Epithelial cell of alveolus of lung (primary cell): ENCODE measurements around the gene ZP4. TPM values are rescaled to one million over a fixed set of nuclear protein-coding genes. Genes with fewer than 3 reads are reported as not detected.

Experiments used
- total RNA-seq: library from RNA; depleted of rRNA; stranded (reverse); fragments of >200 nt; gene quantifications from 2 replicates; pipeline ENCODE4 v1.2.1, GENCODE V29; 2015

ZP4 gene, protein sequence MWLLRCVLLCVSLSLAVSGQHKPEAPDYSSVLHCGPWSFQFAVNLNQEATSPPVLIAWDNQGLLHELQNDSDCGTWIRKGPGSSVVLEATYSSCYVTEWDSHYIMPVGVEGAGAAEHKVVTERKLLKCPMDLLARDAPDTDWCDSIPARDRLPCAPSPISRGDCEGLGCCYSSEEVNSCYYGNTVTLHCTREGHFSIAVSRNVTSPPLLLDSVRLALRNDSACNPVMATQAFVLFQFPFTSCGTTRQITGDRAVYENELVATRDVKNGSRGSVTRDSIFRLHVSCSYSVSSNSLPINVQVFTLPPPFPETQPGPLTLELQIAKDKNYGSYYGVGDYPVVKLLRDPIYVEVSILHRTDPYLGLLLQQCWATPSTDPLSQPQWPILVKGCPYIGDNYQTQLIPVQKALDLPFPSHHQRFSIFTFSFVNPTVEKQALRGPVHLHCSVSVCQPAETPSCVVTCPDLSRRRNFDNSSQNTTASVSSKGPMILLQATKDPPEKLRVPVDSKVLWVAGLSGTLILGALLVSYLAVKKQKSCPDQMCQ
- total RNA-seq, result 0.13 TPM in 1 of 2 replicates, not detected in the other

GRCh38 chr1:237890822-237891221 lies at the start of gene ZP4:
ZP4 (minus strand) TSS chr1:237890922; CDS start chr1:237890635, 287 bp downstream.

